ENCODE results near the gene ITPRIPL2.
A peak's percentile ranks its signal among the peaks of the same experiment; 100 is the strongest.

ITPRIPL2 gene

GRCh38 chr16:19085679-19086200 lies 28.0 kb upstream of the ITPRIPL2 start:
- Mint-ChIP-seq H3K36me3 (peaks cover 11% of the 10 kb centered on the region), H3K4me1 (peaks cover 6% of the 10 kb centered on the region), H3K27me3 (peaks cover 38% of the 10 kb centered on the region), H3K4me3 (no peak overlapping the region), H3K9me3 (no peaks in the 10 kb centered on the region), H3K27ac (no peak overlapping the region)
- DNase-seq = no peak
- CTCF ChIA-PET = interaction anchor here (0.7 to 4.6 kb wide), 20 partner anchors 8 to 417 kb away, joined by 3 to 76 read pairs (median 4); no protein-coding TSS in a partner anchor

- CTCF ChIA-PET = interaction anchor here (0.7 to 4.6 kb wide), 25 partner anchors 9 to 417 kb away, joined by 3 to 76 read pairs (median 4); no protein-coding TSS in a partner anchor
- Mint-ChIP-seq H3K4me3 (peak overlapping the region; percentile 38), H3K27me3 (peaks cover 38% of the 10 kb centered on the region), H3K27ac (no peak overlapping the region), H3K4me1 (peaks cover 6% of the 10 kb centered on the region), H3K9me3 (no peaks in the 10 kb centered on the region), H3K36me3 (peaks cover 5% of the 10 kb centered on the region)
- peak; percentile 80 for DNase-seq
Measured at GRCh38 chr16:19086322-19087199, 27.2 kb upstream of the ITPRIPL2 start.

GRCh38 chr16:19088341-19088916 lies 25.3 kb upstream of the ITPRIPL2 start:
- Mint-ChIP-seq H3K36me3 (no peaks in the 10 kb centered on the region), H3K9me3 (peaks cover 3% of the 10 kb centered on the region), H3K27me3 (peaks cover 44% of the 10 kb centered on the region), H3K4me3 (no peak overlapping the region), H3K27ac (no peak overlapping the region), H3K4me1 (peaks cover 6% of the 10 kb centered on the region)
- DNase-seq = no peak
- CTCF ChIA-PET = interaction anchor here (2.0 to 4.6 kb wide), 2 partner anchors 67 to 415 kb away, joined by 7 to 29 read pairs; no protein-coding TSS in a partner anchor

GRCh38 chr16:19089410-19089955 lies 24.3 kb upstream of the ITPRIPL2 start:
- Mint-ChIP-seq H3K9me3 (peaks cover 3% of the 10 kb centered on the region), H3K27ac (no peak overlapping the region), H3K4me3 (no peak overlapping the region), H3K4me1 (peaks cover 6% of the 10 kb centered on the region), H3K36me3 (no peaks in the 10 kb centered on the region), H3K27me3 (peaks cover 43% of the 10 kb centered on the region)
- no peak for DNase-seq
- CTCF ChIA-PET = no interaction called here

GRCh38 chr16:19090916-19091315 lies 22.8 kb upstream of the ITPRIPL2 start:
- DNase-seq = no peak
- Mint-ChIP-seq H3K4me3 (no peak overlapping the region), H3K4me1 (peaks cover 11% of the 10 kb centered on the region), H3K27ac (no peak overlapping the region), H3K9me3 (peaks cover 3% of the 10 kb centered on the region), H3K27me3 (peaks cover 32% of the 10 kb centered on the region), H3K36me3 (no peaks in the 10 kb centered on the region)
- CTCF ChIA-PET = no interaction called here

- no peak for DNase-seq
- CTCF ChIA-PET = no interaction called here
- Mint-ChIP-seq H3K27ac (no peak overlapping the region), H3K4me3 (no peak overlapping the region), H3K4me1 (peaks cover 5% of the 10 kb centered on the region), H3K9me3 (peaks cover 4% of the 10 kb centered on the region), H3K27me3 (peaks cover 18% of the 10 kb centered on the region), H3K36me3 (no peaks in the 10 kb centered on the region)
Measured at GRCh38 chr16:19092653-19093410, 20.9 kb upstream of the ITPRIPL2 start.

- no peaks in the 10 kb centered on the region for H3K36me3 Mint-ChIP-seq
- peaks cover 17% of the 10 kb centered on the region for H3K27me3 Mint-ChIP-seq
- CTCF ChIA-PET = interaction anchor here (0.9 kb wide), 1 partner anchor 21 kb away, joined by 4 read pairs; no protein-coding TSS in a partner anchor
Measured at GRCh38 chr16:19093631-19094541, 19.9 kb upstream of the ITPRIPL2 start.

GRCh38 chr16:19094542-19095365 lies 19.0 kb upstream of the ITPRIPL2 start:
- peaks cover 9% of the 10 kb centered on the region for H3K9me3 Mint-ChIP-seq
- DNase-seq = no peak
- peaks cover 5% of the 10 kb centered on the region for H3K4me1 Mint-ChIP-seq
- no peak overlapping the region for H3K4me3 Mint-ChIP-seq
- H3K36me3 Mint-ChIP-seq = no peaks in the 10 kb centered on the region
- peak overlapping the region; percentile 50 for H3K27ac Mint-ChIP-seq
- CTCF ChIA-PET = interaction anchor here (0.8 to 1.6 kb wide), 4 partner anchors 9 to 408 kb away, joined by 3 to 11 read pairs (median 4); no protein-coding TSS in a partner anchor
- peaks cover 12% of the 10 kb centered on the region for H3K27me3 Mint-ChIP-seq

More at GRCh38 chr16:19093631-19094541, 19.9 kb upstream of the ITPRIPL2 start:
- H3K4me1 Mint-ChIP-seq = peaks cover 5% of the 10 kb centered on the region
- no peak overlapping the region for H3K4me3 Mint-ChIP-seq
- no peak for DNase-seq
- H3K9me3 Mint-ChIP-seq = peaks cover 9% of the 10 kb centered on the region
- no peak overlapping the region for H3K27ac Mint-ChIP-seq

GRCh38 chr16:19095654-19096053 lies 18.1 kb upstream of the ITPRIPL2 start:
- Mint-ChIP-seq H3K4me3 (no peak overlapping the region), H3K9me3 (peaks cover 9% of the 10 kb centered on the region), H3K27ac (peak overlapping the region; percentile 45), H3K27me3 (peaks cover 11% of the 10 kb centered on the region), H3K4me1 (peaks cover 5% of the 10 kb centered on the region), H3K36me3 (no peaks in the 10 kb centered on the region)
- no peak for DNase-seq
- CTCF ChIA-PET = interaction anchor here (0.8 to 1.6 kb wide), 2 partner anchors 10 to 407 kb away, joined by 5 to 11 read pairs; no protein-coding TSS in a partner anchor

- CTCF ChIA-PET = interaction anchor here (1.0 kb wide), 1 partner anchor 12 kb away, joined by 4 read pairs; no protein-coding TSS in a partner anchor
- H3K27ac Mint-ChIP-seq = no peak overlapping the region
- H3K4me1 Mint-ChIP-seq = peaks cover 5% of the 10 kb centered on the region
- no peaks in the 10 kb centered on the region for H3K36me3 Mint-ChIP-seq
- DNase-seq = no peak
- peaks cover 5% of the 10 kb centered on the region for H3K27me3 Mint-ChIP-seq
- H3K9me3 Mint-ChIP-seq = peaks cover 7% of the 10 kb centered on the region
- no peak overlapping the region for H3K4me3 Mint-ChIP-seq
Measured at GRCh38 chr16:19098173-19098572, 15.6 kb upstream of the ITPRIPL2 start.

GRCh38 chr16:19102187-19102872 lies 11.4 kb upstream of the ITPRIPL2 start:
- Mint-ChIP-seq H3K27ac (no peak overlapping the region), H3K27me3 (peaks cover 13% of the 10 kb centered on the region), H3K36me3 (no peaks in the 10 kb centered on the region), H3K9me3 (peaks cover 7% of the 10 kb centered on the region), H3K4me1 (no peaks in the 10 kb centered on the region), H3K4me3 (no peak overlapping the region)
- CTCF ChIA-PET = interaction anchor here (1.1 kb wide), 1 partner anchor 77 kb away, joined by 3 read pairs; no protein-coding TSS in a partner anchor
- DNase-seq = no peak

GRCh38 chr16:19104607-19105006 lies 9.2 kb upstream of the ITPRIPL2 start:
- Mint-ChIP-seq H3K36me3 (no peaks in the 10 kb centered on the region), H3K4me1 (no peaks in the 10 kb centered on the region), H3K4me3 (no peak overlapping the region), H3K27me3 (peaks cover 19% of the 10 kb centered on the region), H3K9me3 (no peaks in the 10 kb centered on the region), H3K27ac (no peak overlapping the region)
- DNase-seq = no peak
- CTCF ChIA-PET = no interaction called here
